GM18909 (cell line): Measurements from ENCODE around the gene SLC1A6.
"Not testable (repeated sequence)": the region's sequence is repeated elsewhere in the genome, so short reads cannot be mapped to it uniquely, and the experiment has no call there.

Source experiments
- ATAC-seq: cut with Tn5 transposase; IDR thresholded peaks from one replicate; pipeline ENCODE4 v1.9.1; 2021; ENCODE audit warnings: mild to moderate bottlenecking; ENCODE audit not compliant: unreplicated experiment, poor library complexity

The SLC1A6 gene

GRCh38 chr19:14959263-14959662, 20.4 kb downstream of the SLC1A6 start:
- ATAC-seq = no peak

GRCh38 chr19:14957464-14957863, 22.2 kb downstream of the SLC1A6 start:
- ATAC-seq = no peak

DNA sequence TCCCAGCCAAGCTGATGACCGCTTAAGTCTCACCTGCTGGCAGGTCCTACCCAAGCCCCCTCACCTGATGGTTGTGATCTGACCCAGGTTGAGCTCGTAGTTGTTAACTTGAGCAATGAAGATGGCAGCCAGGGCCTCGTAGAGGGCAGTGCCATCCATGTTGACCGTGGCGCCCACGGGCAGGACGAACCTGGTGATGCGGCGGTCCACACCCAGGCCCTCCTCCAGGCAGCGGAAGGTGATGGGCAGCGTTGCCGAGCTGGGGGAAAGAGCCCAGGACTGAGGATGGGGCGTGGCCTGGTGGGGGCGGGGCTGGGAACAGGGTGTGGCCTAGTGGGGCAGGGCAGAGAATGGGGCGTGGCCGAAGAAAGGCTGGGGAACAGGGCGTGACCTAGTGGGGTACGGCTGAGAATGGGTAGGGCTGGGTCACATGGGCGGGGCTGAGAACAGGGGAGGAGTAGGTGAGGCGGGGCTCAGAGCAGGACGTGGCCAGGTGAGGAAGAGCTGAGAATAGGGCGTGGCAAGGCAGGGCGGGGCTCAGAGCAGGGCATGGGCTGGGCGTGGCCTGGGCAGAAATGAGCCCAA, 25.5 kb downstream of the SLC1A6 start:
- no peak for ATAC-seq

GRCh38 chr19:14952767-14953166, 26.9 kb downstream of the SLC1A6 start:
- ATAC-seq = no peak

DNA sequence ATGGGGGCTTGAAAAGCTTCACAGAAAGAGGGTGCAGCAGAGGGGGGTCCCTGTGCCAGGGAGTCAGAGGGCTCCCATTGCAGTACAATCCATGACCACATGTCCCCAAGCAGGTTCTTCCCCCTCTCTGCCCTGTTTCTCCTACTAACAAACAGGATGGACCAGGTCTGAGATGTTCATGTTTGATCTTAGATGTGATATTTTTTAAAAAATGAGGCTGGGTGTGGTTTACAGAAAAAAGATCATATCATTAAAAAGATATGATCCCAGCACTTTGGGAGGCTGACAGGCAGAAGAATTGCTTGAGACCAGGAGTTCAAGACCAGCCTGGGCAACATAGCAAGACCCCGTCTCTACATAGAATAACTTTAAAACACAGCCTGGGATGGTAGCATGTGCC, 29.2 kb downstream of the SLC1A6 start:
- ATAC-seq = no peak

- ATAC-seq = no peak
These were observed 29.8 kb downstream of the SLC1A6 start for GRCh38 chr19:14949876-14950275.

DNA sequence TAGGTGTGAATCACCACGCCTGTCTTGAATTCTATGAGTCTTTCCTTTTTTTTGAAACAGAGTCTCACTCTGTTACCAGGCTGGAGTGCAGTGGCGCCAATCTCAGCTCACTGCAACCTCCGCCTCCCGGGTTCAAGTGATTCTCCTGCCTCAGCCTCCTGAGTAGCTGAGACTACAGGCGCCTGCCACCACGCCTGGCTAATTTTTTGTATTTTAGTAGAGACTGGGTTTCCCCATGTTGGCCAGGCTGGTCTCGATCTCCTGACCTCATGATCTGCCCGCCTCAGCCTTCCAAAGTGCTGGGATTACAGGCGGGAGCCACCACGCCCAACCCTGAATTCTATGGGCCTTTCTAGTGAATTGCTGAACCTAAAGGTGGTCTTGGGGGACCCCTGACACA, 30.3 kb downstream of the SLC1A6 start:
- not testable (repeated sequence) for ATAC-seq

- ATAC-seq = no peak
These were observed 35.2 kb downstream of the SLC1A6 start for GRCh38 chr19:14944456-14944855.

DNA sequence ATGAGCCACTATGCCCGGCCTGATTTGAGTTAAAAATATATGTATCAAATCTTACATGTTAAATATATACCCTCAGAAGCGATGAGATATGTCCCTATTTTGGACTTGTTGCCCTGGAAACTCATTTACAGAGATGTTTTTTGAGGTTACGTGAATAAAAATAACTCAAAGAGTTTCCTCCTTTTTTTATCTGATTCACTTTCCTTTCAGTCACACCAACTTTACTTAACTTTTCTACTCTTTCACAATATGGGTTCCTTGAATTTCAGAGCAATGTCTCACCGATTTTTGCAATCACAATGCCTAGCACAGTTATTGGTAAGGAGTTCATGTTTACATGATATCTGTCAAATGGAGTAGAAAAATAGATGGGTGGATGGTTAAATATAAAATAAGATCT, 36.1 kb downstream of the SLC1A6 start:
- no peak for ATAC-seq

DNA sequence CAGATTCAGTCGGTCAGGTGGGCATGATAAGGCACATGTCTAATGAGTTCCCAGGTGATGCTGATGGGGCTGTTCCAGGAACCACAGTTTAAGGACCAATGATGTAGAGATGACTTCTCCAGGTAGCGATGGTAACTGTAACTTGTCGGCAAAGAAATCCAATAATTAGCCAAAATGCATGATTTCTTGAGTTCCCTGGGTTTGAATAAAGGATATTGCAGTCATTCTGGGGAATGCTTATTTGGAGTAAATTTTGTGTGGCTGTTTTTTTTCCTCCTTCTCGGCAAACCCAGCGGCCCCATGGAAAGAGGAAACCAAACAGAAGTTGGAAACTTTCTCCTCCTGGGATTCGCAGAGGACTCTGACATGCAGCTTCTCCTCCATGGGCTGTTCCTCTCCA, 38.5 kb downstream of the SLC1A6 start, which contains the start of gene OR7C2:
Gene OR7C2 (plus strand): TSS at position 301 of the 400 bp plus-strand sequence. CDS start 0 bp downstream, at position 301.
- ATAC-seq = no peak

DNA sequence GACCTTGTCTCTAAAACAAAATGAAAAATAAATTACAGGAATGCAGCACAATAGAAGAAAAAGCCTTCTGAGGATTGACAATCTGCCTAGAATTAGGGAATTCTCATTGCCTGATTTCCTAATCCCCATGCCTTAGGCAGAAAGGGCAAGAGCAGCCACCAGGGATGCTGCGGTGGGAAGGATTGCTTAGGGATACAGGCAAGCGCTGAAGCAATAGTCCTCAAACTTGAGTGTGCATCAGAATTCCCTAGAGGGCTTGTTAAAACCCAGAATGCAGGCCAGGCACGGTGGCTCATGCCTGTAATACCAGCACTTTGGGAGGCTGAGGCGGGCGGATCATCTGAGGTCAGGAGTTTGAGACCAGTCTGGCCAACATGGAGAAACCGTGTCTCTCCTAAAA, 39.4 kb downstream of the SLC1A6 start:
- no peak for ATAC-seq

DNA sequence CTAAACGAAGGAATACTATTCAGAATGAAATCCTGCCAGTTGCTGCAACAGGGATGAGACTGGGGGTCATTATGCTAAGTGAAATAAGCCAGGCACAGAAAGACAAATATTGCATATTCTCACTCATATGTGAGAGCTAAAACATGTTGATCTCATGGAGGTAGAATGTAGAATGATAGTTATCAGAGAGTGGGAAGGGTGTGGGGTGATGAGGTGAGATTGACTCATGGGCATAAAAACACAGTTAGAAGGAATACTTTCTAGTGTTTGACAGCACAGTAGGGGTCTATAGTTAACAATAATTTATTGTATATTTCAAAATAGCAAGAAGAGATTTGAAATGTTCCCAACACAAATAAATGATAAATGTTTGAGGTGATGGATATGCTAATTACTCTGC, 46.2 kb downstream of the SLC1A6 start:
- no peak for ATAC-seq

- ATAC-seq = no peak
These were observed 62.8 kb downstream of the SLC1A6 start for GRCh38 chr19:14916848-14917247.

GRCh38 chr19:14915116-14915515, 64.5 kb downstream of the SLC1A6 start:
- ATAC-seq = no peak

- ATAC-seq = no peak
These were observed 73.0 kb downstream of the SLC1A6 start for GRCh38 chr19:14906711-14907110.

- no peak for ATAC-seq
These were observed 77.9 kb downstream of the SLC1A6 start for GRCh38 chr19:14901675-14902260.
